Fibroblast of lung (primary cell): ENCODE results near the gene KCTD16. TPM values are rescaled to one million over a fixed set of nuclear protein-coding genes. Genes with fewer than 3 reads are reported as not detected.

ENCODE experiments used
- DNase-seq, 2 donors: peaks; one replicate each; pipeline versions ENCODE4 v3.0.0 to v3.0.0-alpha.2; 2010; ENCODE audit warnings: low read depth in 2 of 2
- H2AFZ ChIP-seq: 2 replicates; pipeline ENCODE4 v1.5.1; 2012; ENCODE audit warnings: low read length, control low read depth, inconsistent platforms
- H3K27ac ChIP-seq: 2 replicates; pipeline ENCODE4 v1.5.1; 2011; ENCODE audit warnings: low read length, control low read depth; ENCODE audit not compliant: insufficient read depth
- H3K27me3 ChIP-seq: 2 replicates; pipeline ENCODE4 v1.5.1; 2011; ENCODE audit warnings: mild to moderate bottlenecking, low read length; ENCODE audit not compliant: control insufficient read depth, insufficient read depth
- H3K36me3 ChIP-seq: 2 replicates; pipeline ENCODE4 v1.5.1; 2011; ENCODE audit warnings: low read length; ENCODE audit not compliant: control insufficient read depth, insufficient read depth
- H3K4me1 ChIP-seq: 2 replicates; pipeline ENCODE4 v1.5.1; 2011; ENCODE audit warnings: low read length; ENCODE audit not compliant: control insufficient read depth, insufficient read depth; ENCODE audit errors: extremely low read depth
- H3K4me2 ChIP-seq: 2 replicates; pipeline ENCODE4 v1.5.1; 2011; ENCODE audit warnings: low read length, control low read depth; ENCODE audit not compliant: insufficient read depth; ENCODE audit errors: extremely low read depth
- H3K4me3 ChIP-seq, 4 experiments: fragments of 200-600 bp in 1 of 4; sonication (generic) in 1 of 4; replicated peaks in 1 of 4; 2 replicates each; pipeline ENCODE4 v1.5.1; 2011 to 2016; ENCODE audit warnings: low read length in 4 of 4, low read depth in 3 of 4, mild to moderate bottlenecking in 3 of 4, control low read depth in 2 of 4, inconsistent platforms in 1 of 4, mixed read lengths in 1 of 4; ENCODE audit not compliant: insufficient read depth in 1 of 4; ENCODE audit errors: control extremely low read depth in 1 of 4
- H3K79me2 ChIP-seq: 2 replicates; pipeline ENCODE4 v1.5.1; 2012; ENCODE audit warnings: mild to moderate bottlenecking, low read length, inconsistent platforms; ENCODE audit not compliant: control insufficient read depth, insufficient read depth
- H3K9ac ChIP-seq: 2 replicates; pipeline ENCODE4 v1.5.1; 2011; ENCODE audit warnings: mild to moderate bottlenecking, low read length, control low read depth; ENCODE audit not compliant: insufficient read depth
- H3K9me3 ChIP-seq: 2 replicates; pipeline ENCODE4 v1.5.1; 2012; ENCODE audit warnings: low read depth, low read length; ENCODE audit not compliant: control insufficient read depth, insufficient read depth
- H4K20me1 ChIP-seq: 2 replicates; pipeline ENCODE4 v1.5.1; 2011; ENCODE audit warnings: low read length; ENCODE audit not compliant: control insufficient read depth, insufficient read depth; ENCODE audit errors: extremely low read depth
- CTCF ChIP-seq, 2 donors: IDR thresholded peaks in 1 of 2; conservative IDR thresholded peaks in 1 of 2; 1 replicate in 1 of 2; 2 replicates in 1 of 2; pipeline ENCODE4 v1.5.1; 2011 to 2012; ENCODE audit warnings: low read length in 2 of 2, control low read depth in 1 of 2, inconsistent platforms in 1 of 2, low read depth in 1 of 2, mild to moderate bottlenecking in 1 of 2
- EZH2 ChIP-seq: IDR thresholded peaks from 2 replicates; pipeline ENCODE4 v1.5.1; 2012; ENCODE audit warnings: low read length, control low read depth, mild to moderate bottlenecking; ENCODE audit errors: missing control alignments
- polyA plus RNA-seq, 2 donors: library from polyadenylated mRNA; depleted of rRNA in 1 of 2; stranded (reverse) in 1 of 2; unstranded in 1 of 2; fragments of >200 nt; gene quantifications; 2 replicates each; pipeline ENCODE4 v1.2.1, GENCODE V29; 2011 to 2012; ENCODE audit warnings: missing spikeins in 1 of 2
- total RNA-seq: library from RNA; depleted of rRNA; stranded (reverse); fragments of >200 nt; gene quantifications from 2 replicates; pipeline ENCODE4 v1.2.1, GENCODE V29; 2014

KCTD16 gene
- total and polyA plus RNA-seq, 2 donors (not counting 1 experiment from before 2014, with no cell fraction given): 0.32 to 1.2 TPM

- H2AFZ ChIP-seq: no peak overlapping the region
Observed at GRCh38 chr5:144531188-144531587, 360.5 kb downstream of the KCTD16 start.

More at GRCh38 chr5:144531188-144531587, 360.5 kb downstream of the KCTD16 start:
- Histone ChIP-seq H3K9ac (no peak overlapping the region), H3K27me3 (no peaks in the 10 kb centered on the region), H3K27ac (no peak overlapping the region), H3K9me3 (no peaks in the 10 kb centered on the region), H4K20me1 (no peaks in the 10 kb centered on the region), H3K79me2 (no peaks in the 10 kb centered on the region), H3K4me2 (no peak overlapping the region), H3K36me3 (no peaks in the 10 kb centered on the region), H3K4me3 (no peak overlapping the region), H3K4me1 (no peaks in the 10 kb centered on the region)
- TF ChIP-seq EZH2 (no peak), CTCF (conservative IDR thresholded peaks at IDR 0.05 in 1 of 2, IDR thresholded peaks at IDR 0.05 in 1 of 2; ENCODE audit: low read depth in 1 of 2, low read length in 2 of 2) (no peak)
- no peak for DNase-seq

Other genes with a start within 250 kb of the KCTD16 start
- gene YIPF5, start 214 bp upstream of the KCTD16 start, total RNA-seq: 69.6 and 83.2 TPM in 2 replicates
- 110 and 175 TPM in 2 replicates for gene YIPF5, start 214 bp upstream of the KCTD16 start, polyA plus RNA-seq